Suprapubic skin (tissue), 4 donors: ENCODE data around the gene MUC2. TPM values are rescaled to one million over a fixed set of nuclear protein-coding genes. Genes with fewer than 3 reads are reported as not detected.

Experiments
- DNase-seq, 2 donors: peaks; one replicate each; pipeline ENCODE4 v3.0.0-alpha.2; 2019; ENCODE audit warnings: low spot score in 2 of 2
- H3K27ac ChIP-seq: fragments of 200-600 bp; sonication (generic); one replicate; pipeline ENCODE4 v1.5.1; 2019
- H3K27me3 ChIP-seq: fragments of 200-600 bp; sonication (generic); one replicate; pipeline ENCODE4 v1.5.1; 2019
- H3K36me3 ChIP-seq: fragments of 200-600 bp; sonication (generic); one replicate; pipeline ENCODE4 v1.5.1; 2019
- H3K4me1 ChIP-seq: fragments of 200-600 bp; sonication (generic); one replicate; pipeline ENCODE4 v1.5.1; 2019
- H3K4me3 ChIP-seq: fragments of 200-600 bp; sonication (generic); one replicate; pipeline ENCODE4 v1.5.1; 2019; ENCODE audit warnings: mild to moderate bottlenecking
- H3K9me3 ChIP-seq: fragments of 200-600 bp; sonication (generic); one replicate; pipeline ENCODE4 v1.5.1; 2019
- EP300 ChIP-seq: sonication (generic); formaldehyde crosslinking; IDR thresholded peaks from one replicate; pipeline ENCODE4 v1.6.1; 2017; ENCODE audit warnings: antibody characterized with exemption
- POLR2A ChIP-seq, 2 donors: fragments of 450-650 bp; IDR thresholded peaks; one replicate each; pipeline ENCODE4 v1.6.1; 2017; ENCODE audit warnings: antibody characterized with exemption in 2 of 2, mild to moderate bottlenecking in 2 of 2, moderate library complexity in 2 of 2
- POLR2AphosphoS5 ChIP-seq, 3 donors: sonication (generic); formaldehyde crosslinking; IDR thresholded peaks; one replicate each; pipeline ENCODE4 v1.6.1; 2017; ENCODE audit warnings: antibody characterized with exemption in 3 of 3
- WGBS: methylation state at CpG from one replicate; pipeline ENCODE4 v1.1.5; 2018; 5-methylcytosine and 5-hydroxymethylcytosine counted together
- total RNA-seq, 4 donors: library from RNA; depleted of rRNA; stranded (reverse); fragments of >200 nt; gene quantifications; one replicate each; pipeline ENCODE4 v1.1.0, GENCODE V29; 2016
- TF ChIP-seq, protein P1 (sequence below), 2 donors: fragments of 200-600 bp in 1 of 2; fragments of 450-650 bp in 1 of 2; sonication (generic) in 1 of 2; IDR thresholded peaks; one replicate each; pipeline ENCODE4 v1.5.1; 2016 to 2019; ENCODE audit warnings: antibody characterized with exemption in 2 of 2, mild to moderate bottlenecking in 1 of 2, moderate library complexity in 1 of 2

MUC2 gene
- total RNA-seq, 4 donors from 2014 or later, result 0.05 to 0.17 (median 0.12) TPM

DNA sequence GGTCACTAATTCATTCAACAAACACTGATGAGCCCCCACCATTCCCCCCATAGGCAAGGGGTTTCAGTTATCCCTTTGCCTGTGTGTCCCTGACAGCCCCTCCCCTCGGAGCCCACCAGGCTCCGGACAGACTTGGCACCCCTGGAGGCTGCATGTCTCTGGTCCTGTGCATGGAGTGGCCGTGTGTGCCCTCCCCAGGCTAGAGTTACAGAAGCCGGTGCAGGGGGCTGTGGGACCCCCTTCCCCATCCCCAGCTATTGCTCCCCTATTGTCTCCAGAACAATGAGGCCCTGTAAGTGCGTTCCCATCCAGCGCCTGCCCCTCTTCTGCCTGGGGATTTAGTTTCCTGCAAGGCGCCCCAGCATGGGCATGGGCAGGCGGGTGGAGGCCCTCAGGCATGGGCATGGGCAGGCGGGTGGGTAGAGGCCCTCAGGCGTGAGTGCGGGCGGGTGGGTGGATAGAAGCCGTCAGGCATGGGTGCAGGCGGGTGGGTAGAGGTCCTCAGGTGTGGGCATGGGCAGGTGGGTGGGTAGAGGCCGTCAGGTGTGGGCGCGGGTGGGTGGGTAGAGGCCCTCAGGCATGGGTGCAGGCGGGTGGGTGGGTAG is 1.5 kb downstream of the MUC2 start:
- DNase-seq, result no peak
- Histone ChIP-seq H3K27me3 (peaks cover 28% of the 10 kb centered on the region), H3K4me1 (peaks cover 20% of the 10 kb centered on the region), H3K4me3 (no peak overlapping the region), H3K9me3 (no peaks in the 10 kb centered on the region), H3K36me3 (no peaks in the 10 kb centered on the region), H3K27ac (no peak overlapping the region)
- WGBS, result 77% methylated on average over 3 of the region's 18 CpGs
- TF ChIP-seq POLR2AphosphoS5 (IDR thresholded peaks at IDR 0.05), result no peak

DNA sequence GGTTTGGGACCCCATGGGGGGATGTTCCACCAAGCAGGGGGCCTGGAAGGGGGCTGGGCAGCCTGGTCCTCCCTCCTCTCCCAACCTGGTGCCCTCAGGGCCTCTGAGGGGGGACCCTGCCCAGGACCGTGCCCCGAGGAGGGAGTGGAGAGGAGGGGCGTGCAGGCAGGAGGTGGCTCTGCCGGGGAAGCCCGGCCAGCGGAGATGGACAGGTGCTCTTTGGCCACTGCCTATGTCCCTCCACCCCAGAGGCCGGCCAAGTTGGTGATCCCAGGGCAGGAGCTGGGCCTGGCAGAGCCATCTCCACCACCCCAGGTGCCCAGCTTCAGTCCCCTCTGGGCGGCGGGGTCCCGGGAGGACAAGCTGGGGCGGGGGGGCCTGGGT is 2.4 kb downstream of the MUC2 start:
- H3K4me3 ChIP-seq, result no peak overlapping the region
- H3K27ac ChIP-seq, result no peak overlapping the region
- peaks cover 20% of the 10 kb centered on the region for H3K4me1 ChIP-seq
- no peak for TF ChIP-seq POLR2A (IDR thresholded peaks at IDR 0.05)
- TF ChIP-seq, protein P1, sequence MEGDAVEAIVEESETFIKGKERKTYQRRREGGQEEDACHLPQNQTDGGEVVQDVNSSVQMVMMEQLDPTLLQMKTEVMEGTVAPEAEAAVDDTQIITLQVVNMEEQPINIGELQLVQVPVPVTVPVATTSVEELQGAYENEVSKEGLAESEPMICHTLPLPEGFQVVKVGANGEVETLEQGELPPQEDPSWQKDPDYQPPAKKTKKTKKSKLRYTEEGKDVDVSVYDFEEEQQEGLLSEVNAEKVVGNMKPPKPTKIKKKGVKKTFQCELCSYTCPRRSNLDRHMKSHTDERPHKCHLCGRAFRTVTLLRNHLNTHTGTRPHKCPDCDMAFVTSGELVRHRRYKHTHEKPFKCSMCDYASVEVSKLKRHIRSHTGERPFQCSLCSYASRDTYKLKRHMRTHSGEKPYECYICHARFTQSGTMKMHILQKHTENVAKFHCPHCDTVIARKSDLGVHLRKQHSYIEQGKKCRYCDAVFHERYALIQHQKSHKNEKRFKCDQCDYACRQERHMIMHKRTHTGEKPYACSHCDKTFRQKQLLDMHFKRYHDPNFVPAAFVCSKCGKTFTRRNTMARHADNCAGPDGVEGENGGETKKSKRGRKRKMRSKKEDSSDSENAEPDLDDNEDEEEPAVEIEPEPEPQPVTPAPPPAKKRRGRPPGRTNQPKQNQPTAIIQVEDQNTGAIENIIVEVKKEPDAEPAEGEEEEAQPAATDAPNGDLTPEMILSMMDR (IDR thresholded peaks at IDR 0.05), result no peak
- no peak for TF ChIP-seq EP300
- no peak for TF ChIP-seq POLR2AphosphoS5 (IDR thresholded peaks at IDR 0.05)
- no peaks in the 10 kb centered on the region for H3K36me3 ChIP-seq
- DNase-seq, result no peak
- H3K27me3 ChIP-seq, result peaks cover 32% of the 10 kb centered on the region
- WGBS, result 60% methylated on average over 1 of the region's 11 CpGs
- H3K9me3 ChIP-seq, result no peaks in the 10 kb centered on the region

DNA sequence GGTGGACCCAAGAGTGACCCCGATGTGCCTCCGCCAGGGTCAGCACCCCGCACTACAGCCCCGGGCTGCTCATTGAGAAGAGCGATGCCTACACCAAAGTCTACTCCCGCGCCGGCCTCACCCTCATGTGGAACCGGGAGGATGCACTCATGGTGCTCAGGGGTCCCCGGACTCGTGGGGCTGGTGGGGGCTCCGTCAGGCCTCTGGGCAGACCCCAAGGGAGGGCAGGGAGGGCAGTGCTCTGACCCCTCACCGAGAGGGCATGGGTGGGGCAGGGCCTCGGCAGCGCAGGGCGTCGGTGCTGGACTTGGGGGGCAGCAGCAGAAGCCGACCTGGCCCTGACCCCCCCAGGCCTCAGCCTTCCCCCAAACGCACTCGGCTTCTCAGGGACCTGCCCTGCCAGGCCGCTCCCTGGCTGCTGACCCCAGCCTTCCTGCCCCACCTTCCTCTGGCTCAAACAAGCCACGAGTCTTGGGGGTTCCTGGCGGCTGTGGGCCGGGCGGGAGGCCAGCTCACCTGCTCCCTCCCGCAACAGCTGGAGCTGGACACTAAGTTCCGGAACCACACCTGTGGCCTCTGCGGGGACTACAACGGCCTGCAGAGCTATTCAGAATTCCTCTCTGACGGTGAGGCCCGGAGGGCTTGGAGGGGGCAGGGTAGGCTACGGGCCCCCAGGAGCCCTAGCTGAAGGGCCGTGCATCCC is 2.9 kb downstream of the MUC2 start:
- peaks cover 15% of the 10 kb centered on the region for H3K4me1 ChIP-seq
- no peaks in the 10 kb centered on the region for H3K9me3 ChIP-seq
- no peaks in the 10 kb centered on the region for H3K36me3 ChIP-seq
- peaks cover 27% of the 10 kb centered on the region for H3K27me3 ChIP-seq
- H3K4me3 ChIP-seq, result no peak overlapping the region
- no peak overlapping the region for H3K27ac ChIP-seq
- TF ChIP-seq POLR2AphosphoS5 (IDR thresholded peaks at IDR 0.05) (no peak), POLR2A (IDR thresholded peaks at IDR 0.05) (no peak), EP300 (no peak)
- TF ChIP-seq, protein P1 (IDR thresholded peaks at IDR 0.05), result no peak
- DNase-seq, result peak in 1 of 2 donors; percentile 74
- WGBS, result 76% methylated on average over 8 of the region's 33 CpGs

DNA sequence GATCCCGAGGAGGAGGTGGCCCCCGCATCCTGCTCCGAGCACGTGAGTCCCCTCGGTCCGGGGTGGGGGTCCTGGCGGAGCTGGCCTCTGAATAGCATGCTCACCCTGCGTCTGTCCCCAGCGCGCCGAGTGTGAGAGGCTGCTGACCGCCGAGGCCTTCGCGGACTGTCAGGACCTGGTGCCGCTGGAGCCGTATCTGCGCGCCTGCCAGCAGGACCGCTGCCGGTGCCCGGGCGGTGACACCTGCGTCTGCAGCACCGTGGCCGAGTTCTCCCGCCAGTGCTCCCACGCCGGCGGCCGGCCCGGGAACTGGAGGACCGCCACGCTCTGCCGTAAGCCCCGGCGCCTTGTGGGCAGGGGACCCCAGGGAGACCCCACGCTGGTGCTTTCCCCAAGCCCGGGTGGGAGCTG is 3.5 kb downstream of the MUC2 start:
- peaks cover 10% of the 10 kb centered on the region for H3K4me1 ChIP-seq
- H3K36me3 ChIP-seq, result no peaks in the 10 kb centered on the region
- no peak for DNase-seq
- H3K4me3 ChIP-seq, result no peak overlapping the region
- 76% methylated on average over 3 of the region's 39 CpGs for WGBS
- peaks cover 31% of the 10 kb centered on the region for H3K27me3 ChIP-seq
- TF ChIP-seq, protein P1 (IDR thresholded peaks at IDR 0.05), result no peak
- TF ChIP-seq POLR2AphosphoS5 (IDR thresholded peaks at IDR 0.05), result no peak
- no peak for TF ChIP-seq EP300
- no peak for TF ChIP-seq POLR2A (IDR thresholded peaks at IDR 0.05)
- no peaks in the 10 kb centered on the region for H3K9me3 ChIP-seq
- H3K27ac ChIP-seq, result no peak overlapping the region

DNA sequence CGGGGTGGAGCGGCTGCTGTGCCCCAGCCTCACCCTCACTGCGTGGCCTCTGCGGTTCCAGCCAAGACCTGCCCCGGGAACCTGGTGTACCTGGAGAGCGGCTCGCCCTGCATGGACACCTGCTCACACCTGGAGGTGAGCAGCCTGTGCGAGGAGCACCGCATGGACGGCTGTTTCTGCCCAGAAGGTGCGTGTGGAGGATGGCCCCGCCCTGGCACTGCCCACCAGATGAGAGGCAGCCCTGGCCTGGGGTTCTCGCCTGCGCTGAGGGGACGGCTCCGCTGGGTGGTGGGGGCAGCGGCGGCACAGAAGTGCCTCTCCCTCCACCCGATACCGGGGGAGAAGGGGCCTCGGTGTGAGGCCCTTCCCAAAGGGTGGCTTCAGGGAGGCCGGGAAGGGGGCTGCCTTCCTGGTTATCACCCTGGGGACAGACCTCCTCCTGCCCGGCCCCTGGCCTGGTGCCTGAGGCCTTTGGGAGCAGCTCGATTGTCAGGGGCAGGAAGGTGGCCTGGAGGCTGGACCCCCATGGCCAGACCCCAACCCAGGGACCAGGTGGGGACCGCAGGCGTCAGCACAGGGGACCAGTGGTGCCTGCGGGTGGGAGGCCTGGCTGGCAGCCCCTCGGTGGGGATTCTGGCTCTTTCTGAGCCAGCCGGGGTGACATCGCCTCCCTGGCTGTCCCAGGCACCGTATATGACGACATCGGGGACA is 7.1 kb downstream of the MUC2 start:
- Histone ChIP-seq H3K9me3 (no peaks in the 10 kb centered on the region), H3K4me1 (no peaks in the 10 kb centered on the region), H3K27ac (no peak overlapping the region), H3K4me3 (no peak overlapping the region), H3K36me3 (no peaks in the 10 kb centered on the region), H3K27me3 (peaks cover 46% of the 10 kb centered on the region)
- TF ChIP-seq POLR2A (IDR thresholded peaks at IDR 0.05) (no peak), POLR2AphosphoS5 (IDR thresholded peaks at IDR 0.05) (no peak), EP300 (no peak)
- TF ChIP-seq, protein P1 (IDR thresholded peaks at IDR 0.05), result no peak
- no CpG with 5 or more reads among the region's 33 CpGs for WGBS
- peak; percentile 55 to 76 for DNase-seq
